Measurements from ENCODE around the gene CEACAM19. TPM values are rescaled to one million over a fixed set of nuclear protein-coding genes. Genes with fewer than 3 reads are reported as not detected.
"Not testable (repeated sequence)": the region's sequence is repeated elsewhere in the genome, so short reads cannot be mapped to it uniquely, and the experiment has no call there.

CEACAM19 gene
- total RNA-seq, 1 experiment from 2014 or later, result 3.5 TPM

GRCh38 chr19:44683434-44684210 is 12.3 kb downstream of the CEACAM19 start:
- peaks cover 5 to 9% of the 10 kb centered on the region in 2 experiments for H3K4me1 Mint-ChIP-seq
- no peak overlapping the region for H3K27ac ChIP-seq (ENCODE audit: insufficient read length, low read depth, low read length)
- no peak for TF ChIP-seq CTCF (conservative IDR thresholded peaks at IDR 0.05)

DNA sequence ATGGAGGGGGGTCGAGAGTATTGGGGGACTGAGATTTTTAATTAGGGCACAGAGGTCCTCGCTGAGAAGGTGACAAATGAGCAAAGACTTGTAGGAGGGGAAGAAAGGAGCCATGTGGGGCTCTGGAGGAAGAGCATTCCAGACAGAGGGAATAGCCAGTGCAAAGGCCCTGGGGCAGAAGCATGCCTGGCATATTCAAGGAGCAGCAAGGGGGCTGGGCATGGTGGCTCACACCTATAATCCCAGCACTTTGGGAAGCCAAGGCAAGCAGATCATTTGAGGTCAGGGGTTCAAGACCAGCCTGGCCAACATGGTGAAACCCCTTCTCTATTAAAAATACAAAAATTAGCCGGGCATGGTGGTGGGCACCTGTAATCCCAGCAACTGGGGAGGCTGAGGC is 13.1 kb downstream of the CEACAM19 start:
- H4K8ac ChIP-seq (replicated peaks; ENCODE audit: insufficient read length, low read depth, low read length); H3K27ac Mint-ChIP-seq; DNase-seq; H3K36me3 Mint-ChIP-seq (ENCODE audit: insufficient read depth in 1 of 3, low read depth in 3 of 3); H4K20me1 ChIP-seq (ENCODE audit: control insufficient read depth, insufficient read depth, insufficient read length); H3K23me2 ChIP-seq (ENCODE audit: insufficient read length, low read depth, low read length, poor library complexity, severe bottlenecking); H3K14ac ChIP-seq (ENCODE audit: insufficient read depth, low read length); H3K23ac ChIP-seq (ENCODE audit: insufficient read length, low read depth, low read length); H2BK120ac ChIP-seq (ENCODE audit: low read depth, low read length, poor library complexity, severe bottlenecking); H3K9ac ChIP-seq (ENCODE audit: extremely low read depth, insufficient read length, low read length); H3K9me3 ChIP-seq (ENCODE audit: control insufficient read depth, low read depth, low read length); H3K4me2 ChIP-seq (ENCODE audit: insufficient read depth, insufficient read length, low read length); H2AK5ac ChIP-seq (ENCODE audit: insufficient read length, low read length); H3K18ac ChIP-seq (ENCODE audit: insufficient read length, low read depth, low read length); H3K27ac ChIP-seq (ENCODE audit: insufficient read length, low read depth, low read length); H2BK12ac ChIP-seq (ENCODE audit: insufficient read length, low read depth, low read length); H4K5ac ChIP-seq (ENCODE audit: insufficient read length, low read depth, low read length); H3K79me2 ChIP-seq (ENCODE audit: insufficient read depth, low read length); H4K91ac ChIP-seq (ENCODE audit: insufficient read length, low read depth, low read length); H3K4ac ChIP-seq (ENCODE audit: low read depth, low read length); H2BK5ac ChIP-seq (ENCODE audit: insufficient read length, low read length); H3K79me1 ChIP-seq (ENCODE audit: insufficient read depth, low read depth, low read length, poor library complexity, severe bottlenecking); H3K9me3 Mint-ChIP-seq; H3K4me1 ChIP-seq (ENCODE audit: insufficient read depth, low read length); H3K27me3 ChIP-seq (ENCODE audit: insufficient read depth, low read length); H3K56ac ChIP-seq (ENCODE audit: insufficient read length, low read depth, low read length); H2BK15ac ChIP-seq (ENCODE audit: low read depth, low read length); H3T11ph ChIP-seq (ENCODE audit: low read length); H2AFZ ChIP-seq (ENCODE audit: low read length); H3K4me3 Mint-ChIP-seq; H2BK20ac ChIP-seq (ENCODE audit: low read depth, low read length, poor library complexity, severe bottlenecking): not testable (repeated sequence)
- WGBS (ENCODE audit: extremely low coverage, insufficient read length, low lambda C conversion rate), result 100% methylated on average over 1 of the region's 3 CpGs
- H3K27me3 Mint-ChIP-seq (ENCODE audit: low read depth), result peaks cover 11% of the 10 kb centered on the region
- H3K4me1 Mint-ChIP-seq, result peaks cover 9 to 11% of the 10 kb centered on the region in 2 experiments

More at GRCh38 chr19:44683434-44684210, 12.3 kb downstream of the CEACAM19 start:
- Histone ChIP-seq H4K20me1 (ENCODE audit: control insufficient read depth, insufficient read depth, insufficient read length) (no peaks in the 10 kb centered on the region), H3K56ac (ENCODE audit: insufficient read length, low read depth, low read length) (no peak overlapping the region), H3K4ac (ENCODE audit: low read depth, low read length) (no peak overlapping the region), H3K27me3 (ENCODE audit: insufficient read depth, low read length) (no peaks in the 10 kb centered on the region), H2BK12ac (ENCODE audit: insufficient read length, low read depth, low read length) (no peak overlapping the region), H2BK5ac (ENCODE audit: insufficient read length, low read length) (no peak overlapping the region), H2BK120ac (ENCODE audit: low read depth, low read length, poor library complexity, severe bottlenecking) (no peak overlapping the region), H3K9me3 (ENCODE audit: control insufficient read depth, low read depth, low read length) (no peaks in the 10 kb centered on the region), H3K4me1 (ENCODE audit: insufficient read depth, low read length) (peaks cover 2% of the 10 kb centered on the region; the same call in 1 of the 2 replicates), H4K5ac (ENCODE audit: insufficient read length, low read depth, low read length) (no peak overlapping the region), H3K23me2 (ENCODE audit: insufficient read length, low read depth, low read length, poor library complexity, severe bottlenecking) (no peaks in the 10 kb centered on the region), H3K14ac (ENCODE audit: insufficient read depth, low read length) (no peak overlapping the region), H3K23ac (ENCODE audit: insufficient read length, low read depth, low read length) (no peak overlapping the region), H2AK5ac (ENCODE audit: insufficient read length, low read length) (no peak overlapping the region), H3T11ph (ENCODE audit: low read length) (no peak overlapping the region), H3K79me1 (ENCODE audit: insufficient read depth, low read depth, low read length, poor library complexity, severe bottlenecking) (no peaks in the 10 kb centered on the region), H2AFZ (ENCODE audit: low read length) (no peak overlapping the region), H3K18ac (ENCODE audit: insufficient read length, low read depth, low read length) (no peak overlapping the region), H3K4me2 (ENCODE audit: insufficient read depth, insufficient read length, low read length) (no peak overlapping the region), H4K8ac (replicated peaks; ENCODE audit: insufficient read length, low read depth, low read length) (no peak overlapping the region), H2BK20ac (ENCODE audit: low read depth, low read length, poor library complexity, severe bottlenecking) (no peak overlapping the region), H2BK15ac (ENCODE audit: low read depth, low read length) (no peak overlapping the region), H3K9ac (ENCODE audit: extremely low read depth, insufficient read length, low read length) (no peak overlapping the region), H4K91ac (ENCODE audit: insufficient read length, low read depth, low read length) (no peak overlapping the region), H3K79me2 (ENCODE audit: insufficient read depth, low read length) (no peaks in the 10 kb centered on the region)
- Mint-ChIP-seq H3K4me3 (no peak overlapping the region), H3K27me3 (ENCODE audit: low read depth) (peaks cover 11% of the 10 kb centered on the region), H3K27ac (no peak overlapping the region; a peak in 1 of 7 replicates), H3K9me3 (no peaks in the 10 kb centered on the region), H3K36me3 (ENCODE audit: insufficient read depth in 1 of 3, low read depth in 3 of 3) (no peaks in the 10 kb centered on the region)
- DNase-seq, result no peak
- WGBS (ENCODE audit: extremely low coverage, insufficient read length, low lambda C conversion rate), result no CpG with 5 or more reads among the region's 9 CpGs
